D721Med (cell line): ENCODE results near the gene ATP6V1F.

Experiments
- DNase-seq: peaks from one replicate; pipeline ENCODE4 v3.0.0; 2011; ENCODE audit warnings: low spot score; ENCODE audit not compliant: insufficient read length
- FAIRE-seq: peaks from 2 replicates; lab custom pipeline; 2011; peaks lifted over from hg19 to GRCh38; lab: Jason Lieb, UNC
- TF ChIP-seq, protein P1 (sequence below): IDR thresholded peaks from 2 replicates; pipeline ENCODE4 v1.5.1; 2012; ENCODE audit warnings: mild to moderate bottlenecking, control low read depth; ENCODE audit not compliant: insufficient read depth; ENCODE audit errors: missing control alignments

Gene ATP6V1F

DNA sequence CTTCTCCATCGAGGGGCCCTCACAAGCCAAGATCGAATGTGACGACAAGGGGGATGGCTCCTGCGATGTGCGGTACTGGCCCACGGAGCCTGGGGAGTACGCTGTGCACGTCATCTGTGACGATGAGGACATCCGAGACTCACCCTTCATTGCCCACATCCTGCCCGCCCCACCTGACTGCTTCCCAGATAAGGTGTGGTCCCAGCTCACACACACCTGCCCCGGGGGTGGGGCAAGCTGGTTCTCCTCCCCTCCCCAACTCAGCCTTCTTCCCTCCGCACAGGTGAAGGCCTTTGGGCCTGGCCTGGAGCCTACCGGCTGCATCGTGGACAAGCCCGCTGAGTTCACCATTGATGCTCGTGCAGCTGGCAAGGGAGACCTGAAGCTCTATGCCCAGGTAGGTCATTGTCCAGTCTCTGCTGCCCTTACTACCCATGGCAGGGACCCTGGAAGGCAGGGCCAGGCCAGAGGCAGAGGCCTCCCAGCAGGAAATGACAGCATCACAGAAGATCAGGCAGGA is 21.4 kb upstream of the ATP6V1F start:
- no peak for FAIRE-seq

DNA sequence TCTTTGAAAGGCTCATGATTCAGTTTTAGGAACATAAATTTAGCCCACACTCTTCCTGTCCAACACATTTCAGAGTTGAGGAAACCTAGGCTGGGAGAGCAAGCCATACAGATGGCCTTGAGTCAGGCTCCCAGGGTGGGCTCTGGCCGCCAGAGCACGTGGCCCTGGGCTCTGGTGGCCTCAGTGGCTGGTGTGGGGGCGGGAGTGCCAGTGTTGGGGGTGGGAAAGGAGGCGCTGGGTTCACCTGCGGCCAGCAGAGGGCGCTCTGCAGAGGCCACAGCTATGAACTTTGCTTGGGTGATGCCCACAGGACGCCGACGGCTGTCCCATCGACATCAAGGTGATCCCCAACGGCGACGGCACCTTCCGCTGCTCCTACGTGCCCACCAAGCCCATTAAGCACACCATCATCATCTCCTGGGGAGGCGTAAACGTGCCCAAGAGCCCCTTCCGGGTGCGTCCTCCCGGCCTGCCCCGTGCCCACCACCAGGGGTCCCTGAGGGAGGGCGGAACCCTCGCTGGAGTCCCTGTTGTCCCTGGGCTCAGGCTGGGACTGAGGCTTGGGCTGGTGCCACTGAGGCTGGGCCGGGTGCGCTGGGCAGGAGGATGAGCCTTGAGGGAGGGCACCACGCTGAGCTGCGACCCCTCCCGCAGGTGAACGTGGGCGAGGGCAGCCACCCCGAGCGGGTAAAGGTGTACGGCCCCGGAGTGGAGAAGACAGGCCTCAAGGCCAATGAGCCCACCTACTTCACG is 20.6 kb upstream of the ATP6V1F start:
- TF ChIP-seq, protein P1, sequence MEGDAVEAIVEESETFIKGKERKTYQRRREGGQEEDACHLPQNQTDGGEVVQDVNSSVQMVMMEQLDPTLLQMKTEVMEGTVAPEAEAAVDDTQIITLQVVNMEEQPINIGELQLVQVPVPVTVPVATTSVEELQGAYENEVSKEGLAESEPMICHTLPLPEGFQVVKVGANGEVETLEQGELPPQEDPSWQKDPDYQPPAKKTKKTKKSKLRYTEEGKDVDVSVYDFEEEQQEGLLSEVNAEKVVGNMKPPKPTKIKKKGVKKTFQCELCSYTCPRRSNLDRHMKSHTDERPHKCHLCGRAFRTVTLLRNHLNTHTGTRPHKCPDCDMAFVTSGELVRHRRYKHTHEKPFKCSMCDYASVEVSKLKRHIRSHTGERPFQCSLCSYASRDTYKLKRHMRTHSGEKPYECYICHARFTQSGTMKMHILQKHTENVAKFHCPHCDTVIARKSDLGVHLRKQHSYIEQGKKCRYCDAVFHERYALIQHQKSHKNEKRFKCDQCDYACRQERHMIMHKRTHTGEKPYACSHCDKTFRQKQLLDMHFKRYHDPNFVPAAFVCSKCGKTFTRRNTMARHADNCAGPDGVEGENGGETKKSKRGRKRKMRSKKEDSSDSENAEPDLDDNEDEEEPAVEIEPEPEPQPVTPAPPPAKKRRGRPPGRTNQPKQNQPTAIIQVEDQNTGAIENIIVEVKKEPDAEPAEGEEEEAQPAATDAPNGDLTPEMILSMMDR = peak; percentile 47
- no peak for FAIRE-seq
- peak; percentile 75 for DNase-seq

More for the DNA sequence above, 21.4 kb upstream of the ATP6V1F start:
- TF ChIP-seq, protein P1 = no peak
- no peak for DNase-seq

DNA sequence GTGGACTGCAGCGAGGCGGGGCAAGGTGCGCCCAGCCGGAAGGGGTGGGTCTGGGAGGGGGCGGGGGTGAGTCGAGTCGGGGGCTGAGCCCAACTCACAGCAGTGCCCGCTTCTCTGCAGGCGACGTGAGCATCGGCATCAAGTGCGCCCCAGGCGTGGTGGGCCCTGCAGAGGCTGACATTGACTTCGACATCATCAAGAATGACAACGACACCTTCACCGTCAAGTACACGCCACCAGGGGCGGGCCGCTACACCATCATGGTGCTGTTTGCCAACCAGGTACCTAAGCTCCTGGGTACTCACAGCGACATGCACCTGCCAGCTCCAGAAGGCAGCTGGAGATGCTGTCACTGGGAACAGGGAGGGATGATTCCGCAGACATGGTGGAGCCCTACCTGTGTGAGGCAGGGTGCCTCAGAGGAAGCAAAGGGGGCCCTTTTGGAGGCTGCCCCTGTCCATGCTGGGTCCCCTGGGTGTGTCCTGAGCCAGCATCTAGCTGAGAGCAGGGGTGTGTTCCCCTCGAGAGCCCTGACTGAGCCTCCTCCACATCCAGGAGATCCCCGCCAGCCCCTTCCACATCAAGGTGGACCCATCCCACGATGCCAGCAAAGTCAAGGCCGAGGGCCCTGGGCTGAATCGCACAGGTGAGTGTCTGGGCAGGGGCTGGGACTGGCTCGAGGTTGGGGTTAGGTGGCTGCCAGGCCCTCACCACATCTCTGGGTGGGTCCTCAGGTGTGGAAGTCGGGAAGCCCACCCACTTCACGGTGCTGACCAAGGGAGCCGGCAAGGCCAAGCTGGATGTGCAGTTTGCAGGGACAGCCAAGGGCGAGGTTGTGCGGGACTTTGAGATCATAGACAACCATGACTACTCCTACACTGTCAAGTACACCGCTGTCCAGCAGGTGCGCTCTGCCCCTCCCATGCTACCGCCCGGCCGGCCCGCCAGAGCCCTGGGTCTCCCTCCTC is 19.7 kb upstream of the ATP6V1F start:
- DNase-seq (no peak), FAIRE-seq (no peak)
- TF ChIP-seq, protein P1 = no peak

DNA sequence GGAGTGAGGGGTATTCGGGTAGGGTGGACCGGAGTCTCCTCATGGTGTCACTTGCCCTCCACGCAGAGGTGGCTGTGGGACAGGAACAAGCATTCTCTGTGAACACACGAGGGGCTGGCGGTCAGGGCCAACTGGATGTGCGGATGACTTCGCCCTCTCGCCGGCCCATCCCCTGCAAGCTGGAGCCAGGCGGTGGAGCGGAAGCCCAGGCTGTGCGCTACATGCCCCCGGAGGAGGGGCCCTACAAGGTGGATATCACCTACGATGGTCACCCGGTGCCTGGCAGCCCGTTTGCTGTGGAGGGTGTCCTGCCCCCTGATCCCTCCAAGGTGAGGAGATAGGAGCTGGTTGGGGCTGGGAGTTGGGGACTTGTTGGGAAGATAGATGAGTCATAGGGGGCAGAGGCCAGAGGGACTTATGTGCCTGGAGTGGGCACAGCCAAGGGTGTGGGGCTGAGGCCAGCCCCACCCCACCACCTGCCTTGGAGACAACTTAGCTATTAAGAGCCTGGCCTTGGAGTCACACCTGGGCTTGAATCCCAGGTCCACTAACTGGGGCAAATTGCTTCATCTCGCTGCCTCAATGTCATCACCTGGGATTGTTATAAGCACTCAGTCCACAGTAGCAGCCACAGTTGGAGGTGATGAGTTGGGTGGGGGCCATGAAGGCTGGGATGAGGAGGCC is 18.6 kb upstream of the ATP6V1F start:
- TF ChIP-seq, protein P1 = no peak
- no peak for FAIRE-seq
- DNase-seq = no peak

DNA sequence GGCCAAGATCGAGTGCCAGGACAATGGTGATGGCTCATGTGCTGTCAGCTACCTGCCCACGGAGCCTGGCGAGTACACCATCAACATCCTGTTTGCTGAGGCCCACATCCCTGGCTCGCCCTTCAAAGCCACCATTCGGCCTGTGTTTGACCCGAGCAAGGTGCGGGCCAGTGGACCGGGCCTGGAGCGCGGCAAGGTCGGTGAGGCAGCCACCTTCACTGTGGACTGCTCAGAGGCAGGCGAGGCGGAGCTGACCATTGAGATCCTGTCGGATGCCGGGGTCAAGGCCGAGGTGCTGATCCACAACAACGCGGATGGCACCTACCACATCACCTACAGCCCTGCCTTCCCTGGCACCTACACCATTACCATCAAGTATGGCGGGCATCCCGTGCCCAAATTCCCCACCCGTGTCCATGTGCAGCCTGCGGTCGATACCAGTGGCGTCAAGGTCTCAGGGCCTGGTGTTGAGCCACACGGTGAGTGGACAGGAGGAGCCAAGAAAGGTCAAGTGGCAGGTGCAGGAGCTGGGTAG is 17.8 kb upstream of the ATP6V1F start:
- DNase-seq (no peak), FAIRE-seq (no peak)
- TF ChIP-seq, protein P1 = no peak

DNA sequence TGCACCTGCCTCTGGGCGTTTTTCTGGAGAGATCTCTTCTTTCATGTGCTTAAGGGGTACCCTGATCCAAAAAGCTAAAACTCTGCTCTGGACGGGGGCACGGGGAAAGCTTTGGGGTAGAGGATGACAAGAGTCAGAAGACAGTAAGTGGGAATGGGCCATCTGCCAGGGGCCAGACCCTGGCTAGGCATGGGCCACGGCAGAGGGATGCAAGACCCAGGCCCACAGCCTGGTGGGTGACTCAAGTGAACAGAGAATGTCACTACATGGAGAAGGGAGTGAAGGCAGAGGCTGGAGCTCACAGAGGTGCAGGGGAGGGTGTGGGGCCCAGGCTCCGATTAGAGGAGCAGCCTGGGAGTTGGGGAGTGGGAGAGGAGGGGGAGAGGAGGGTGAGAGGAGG is 17.2 kb upstream of the ATP6V1F start:
- DNase-seq (no peak), FAIRE-seq (no peak)
- TF ChIP-seq, protein P1 = no peak
